Bronchial epithelial cell (primary cell): ENCODE results near the gene YPEL4. TPM values are rescaled to one million over a fixed set of nuclear protein-coding genes. Genes with fewer than 3 reads are reported as not detected.

Experiments used
- DNase-seq: peaks from one replicate; pipeline ENCODE4 v3.0.0-alpha.2; 2010; ENCODE audit warnings: low read depth
- FAIRE-seq: peaks from 2 replicates; lab custom pipeline; 2011; peaks lifted over from hg19 to GRCh38; lab: Jason Lieb, UNC
- H3K27me3 ChIP-seq: 2 replicates; pipeline ENCODE4 v1.5.1; 2011; ENCODE audit warnings: low read length; ENCODE audit not compliant: control insufficient read depth, insufficient read depth
- H3K36me3 ChIP-seq: 2 replicates; pipeline ENCODE4 v1.5.1; 2011; ENCODE audit warnings: low read length; ENCODE audit not compliant: control insufficient read depth, insufficient read depth
- H3K4me3 ChIP-seq: 2 replicates; pipeline ENCODE4 v1.5.1; 2011; ENCODE audit warnings: mild to moderate bottlenecking, low read depth, low read length, control low read depth
- CTCF ChIP-seq: IDR thresholded peaks from 2 replicates; pipeline ENCODE4 v1.5.1; 2011; ENCODE audit warnings: mild to moderate bottlenecking, moderate library complexity, low read length, control low read depth, inconsistent platforms; ENCODE audit not compliant: insufficient read depth, severe bottlenecking
- total RNA-seq: library from RNA; depleted of rRNA; stranded (reverse); fragments of >200 nt; gene quantifications from 2 replicates; pipeline ENCODE4 v1.2.1, GENCODE V29; 2014

The YPEL4 gene
- total RNA-seq, 1 donor from 2014 or later: 0.26 TPM

DNA sequence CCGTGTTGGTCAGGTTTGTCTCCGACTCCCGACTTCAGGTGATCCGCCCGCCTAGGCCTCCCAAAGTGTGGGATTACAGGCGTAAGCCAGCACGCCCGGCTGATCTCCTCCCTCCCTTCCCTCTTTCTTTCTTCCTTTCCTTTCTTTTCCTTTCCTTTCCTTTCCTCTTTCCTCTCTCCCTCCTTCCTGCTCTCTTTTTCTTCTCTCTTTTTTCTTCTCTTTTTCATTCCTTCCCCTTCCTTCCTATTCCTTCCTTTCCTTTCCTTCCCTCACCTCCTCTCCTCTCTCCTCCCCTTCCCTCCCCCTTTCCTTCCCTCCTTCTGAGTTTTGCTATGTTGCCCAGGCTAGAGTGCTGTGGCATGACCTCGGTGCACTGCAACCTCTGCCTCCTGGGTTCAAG lies 14.3 kb upstream of the YPEL4 start:
- peaks cover 14% of the 10 kb centered on the region for H3K36me3 ChIP-seq
- DNase-seq (no peak), FAIRE-seq (no peak)
- no peak overlapping the region for H3K4me3 ChIP-seq
- TF ChIP-seq CTCF: no peak
- no peaks in the 10 kb centered on the region for H3K27me3 ChIP-seq

DNA sequence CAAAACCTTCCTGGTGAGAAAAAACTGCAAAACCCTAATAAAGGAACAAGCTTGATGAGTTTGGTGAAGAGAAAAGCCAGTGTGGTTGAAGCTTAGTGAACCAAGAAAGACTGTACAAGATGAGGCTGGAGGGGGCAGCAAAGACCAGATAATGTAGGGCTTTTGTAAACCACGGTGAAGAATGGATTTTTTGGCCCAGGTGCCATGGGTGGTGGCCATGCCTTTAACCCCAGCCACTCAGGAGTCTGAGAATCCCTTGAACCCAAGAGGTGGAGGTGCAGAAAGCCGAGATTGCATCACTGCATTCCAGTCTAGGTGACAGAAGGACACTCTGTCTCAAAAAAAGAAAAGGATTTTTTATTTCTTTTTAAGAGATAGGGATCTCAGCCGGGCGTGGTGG lies 13.2 kb upstream of the YPEL4 start:
- TF ChIP-seq CTCF: peak; percentile 19
- H3K36me3 ChIP-seq: peaks cover 14% of the 10 kb centered on the region
- FAIRE-seq: no peak
- no peaks in the 10 kb centered on the region for H3K27me3 ChIP-seq
- no peak overlapping the region for H3K4me3 ChIP-seq
- DNase-seq: no peak

DNA sequence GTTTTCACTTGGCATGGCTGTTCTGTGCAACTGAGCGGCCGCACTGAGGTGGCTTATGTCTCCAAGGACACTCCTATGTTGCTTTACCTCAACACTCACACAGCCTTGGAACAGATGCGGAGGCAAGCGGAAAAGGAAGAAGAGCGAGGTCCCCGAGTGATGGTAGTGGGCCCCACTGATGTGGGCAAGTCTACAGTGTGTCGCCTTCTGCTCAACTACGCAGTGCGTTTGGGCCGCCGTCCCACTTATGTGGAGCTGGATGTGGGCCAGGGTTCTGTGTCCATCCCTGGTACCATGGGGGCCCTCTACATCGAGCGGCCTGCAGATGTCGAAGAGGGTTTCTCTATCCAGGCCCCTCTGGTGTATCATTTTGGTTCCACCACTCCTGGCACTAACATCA lies 10.0 kb upstream of the YPEL4 start:
- no peaks in the 10 kb centered on the region for H3K27me3 ChIP-seq
- FAIRE-seq (no peak), DNase-seq (no peak)
- H3K36me3 ChIP-seq: peaks cover 14% of the 10 kb centered on the region
- no peak for TF ChIP-seq CTCF
- H3K4me3 ChIP-seq: no peak overlapping the region

DNA sequence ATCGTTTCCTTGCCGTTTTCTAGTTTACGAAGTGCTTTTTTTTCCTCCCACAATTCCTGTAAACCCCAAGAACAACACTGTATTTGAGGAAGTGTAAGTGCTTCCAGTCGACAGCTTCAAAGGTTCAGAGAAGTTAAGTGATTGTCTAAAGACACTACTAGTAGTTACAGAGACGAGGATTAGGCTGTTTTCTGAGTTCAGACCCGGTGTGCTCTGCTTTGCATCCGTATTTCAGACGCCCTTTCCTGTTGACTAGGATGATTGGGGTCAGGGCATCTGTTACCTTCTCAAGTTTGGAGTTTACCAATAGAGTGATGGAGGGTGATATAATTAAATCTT lies 8.3 kb upstream of the YPEL4 start:
- Histone ChIP-seq H3K4me3 (peak overlapping the region; percentile 47), H3K27me3 (no peaks in the 10 kb centered on the region), H3K36me3 (peaks cover 14% of the 10 kb centered on the region)
- no peak for FAIRE-seq
- TF ChIP-seq CTCF: no peak
- DNase-seq: no peak

DNA sequence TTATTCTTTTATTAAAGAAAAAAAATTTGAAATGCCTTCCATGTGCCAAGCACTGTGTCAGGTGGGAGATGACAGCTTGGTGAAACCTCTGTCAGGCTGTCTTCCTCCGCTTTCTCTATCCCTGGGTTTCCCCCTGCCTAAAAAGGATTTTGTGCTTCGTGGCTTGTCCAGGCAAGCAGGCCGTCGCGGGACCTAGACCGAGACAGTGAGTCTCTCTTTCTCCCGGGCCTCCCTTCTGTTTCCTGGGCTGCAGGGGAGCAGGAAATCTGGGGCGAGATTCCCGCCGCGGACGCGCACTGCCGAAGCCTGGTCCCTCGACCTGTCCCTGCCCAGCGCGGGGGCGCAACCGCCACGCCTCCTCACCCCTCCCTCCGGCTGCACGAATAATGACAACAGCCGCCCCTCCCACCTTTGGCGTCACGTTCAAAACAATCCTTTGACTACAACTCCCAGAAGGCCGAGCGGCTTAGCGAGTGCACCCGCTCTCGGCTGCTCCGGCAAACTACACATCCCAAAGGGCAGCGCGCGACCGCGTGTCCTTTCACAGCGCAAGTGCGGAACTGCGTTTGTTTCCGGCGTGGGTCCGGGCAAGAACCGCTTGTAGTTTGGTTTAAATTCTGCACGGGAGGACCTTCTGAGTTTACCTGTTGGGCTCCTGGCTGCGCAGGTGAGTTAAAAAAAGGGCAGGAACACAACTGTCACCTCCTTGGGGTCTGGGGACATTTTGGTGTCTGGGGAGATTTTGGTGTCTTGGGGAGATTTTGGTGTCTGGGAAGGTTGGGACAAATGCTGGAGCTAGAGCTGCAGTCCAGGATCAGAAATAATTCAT lies 7.7 kb upstream of the YPEL4 start, which contains the start of gene CLP1:
CLP1 (plus strand) TSS at position 569 of the 829 bp plus-strand sequence. CDS start 1,715 bp downstream, outside the sequence.
- H3K27me3 ChIP-seq: no peaks in the 10 kb centered on the region
- no peak for FAIRE-seq
- H3K4me3 ChIP-seq: peak within 1 kb of the TSS; percentile 47

More for the DNA sequence above, 7.7 kb upstream of the YPEL4 start, which contains the start of gene CLP1:
- peak; percentile 98 for DNase-seq
- no peak for TF ChIP-seq CTCF
- H3K36me3 ChIP-seq: peaks cover 14% of the 10 kb centered on the region
